Body of pancreas (tissue), 4 donors: Measurements from ENCODE around the gene ZNF513. TPM values are rescaled to one million over a fixed set of nuclear protein-coding genes. Genes with fewer than 3 reads are reported as not detected.

ENCODE experiments used
- ATAC-seq: fragments of 150-250 bp; one replicate; pipeline ENCODE4 v1.9.1; 2016
- DNase-seq, 4 donors: peaks; one replicate each; pipeline ENCODE4 v3.0.0-alpha.2; 2019
- H3K27ac ChIP-seq, 4 donors: fragments of 200-600 bp; sonication (generic); 1 replicate in 3 of 4; 2 replicates in 1 of 4; pipeline versions ENCODE4 v1.5.1 to v1.6.1; 2016 to 2019; ENCODE audit warnings: mild to moderate bottlenecking in 1 of 4, mixed read lengths in 1 of 4, moderate library complexity in 1 of 4
- H3K27me3 ChIP-seq, 2 donors: fragments of 200-600 bp; sonication (generic); one replicate each; pipeline ENCODE4 v1.6.0; 2016; ENCODE audit warnings: mild to moderate bottlenecking in 1 of 2
- H3K36me3 ChIP-seq, 2 donors: fragments of 200-600 bp; sonication (generic); replicated peaks in 1 of 2; 2 replicates each; pipeline ENCODE4 v1.5.1; 2016; ENCODE audit warnings: low read depth in 2 of 2; ENCODE audit not compliant: insufficient read depth in 1 of 2
- H3K4me1 ChIP-seq: fragments of 200-600 bp; sonication (generic); one replicate; pipeline ENCODE4 v1.6.0; 2016
- H3K4me3 ChIP-seq, 2 donors: fragments of 200-600 bp; sonication (generic); 1 replicate in 1 of 2; 2 replicates in 1 of 2; pipeline ENCODE4 v1.5.1; 2016 to 2019
- H3K9me3 ChIP-seq, 3 donors: fragments of 200-600 bp; sonication (generic); 1 replicate in 2 of 3; 2 replicates in 1 of 3; pipeline ENCODE4 v1.5.1; 2016
- POLR2A ChIP-seq, 3 donors: fragments of 450-650 bp; IDR thresholded peaks; one replicate each; pipeline ENCODE4 v1.6.1; 2016; ENCODE audit warnings: antibody characterized with exemption in 3 of 3, mild to moderate bottlenecking in 2 of 3
- WGBS, 2 donors: methylation state at CpG; one replicate each; pipeline ENCODE4 v1.1.5; 2017; 5-methylcytosine and 5-hydroxymethylcytosine counted together
- intact Hi-C: fragments of 100-400 bp; cut with DNase I; formaldehyde crosslinking; loops from one replicate; pipeline ENCODE4 v1.15.1; 2023
- total RNA-seq, 2 donors: library from RNA; depleted of rRNA; stranded (reverse); fragments of >200 nt; gene quantifications; one replicate each; pipeline ENCODE4 v1.1.0, GENCODE V29; 2016
- TF ChIP-seq, protein P1 (sequence below), 7 experiments: fragments of 450-650 bp in 4 of 7; fragments of 200-600 bp in 3 of 7; sonication (generic) in 3 of 7; IDR thresholded peaks; one replicate each; pipeline ENCODE4 v1.5.1; 2016 to 2019; ENCODE audit warnings: antibody characterized with exemption in 7 of 7

The ZNF513 gene
- total RNA-seq, 2 donors from 2014 or later, result 11.7 to 22.1 TPM

DNA sequence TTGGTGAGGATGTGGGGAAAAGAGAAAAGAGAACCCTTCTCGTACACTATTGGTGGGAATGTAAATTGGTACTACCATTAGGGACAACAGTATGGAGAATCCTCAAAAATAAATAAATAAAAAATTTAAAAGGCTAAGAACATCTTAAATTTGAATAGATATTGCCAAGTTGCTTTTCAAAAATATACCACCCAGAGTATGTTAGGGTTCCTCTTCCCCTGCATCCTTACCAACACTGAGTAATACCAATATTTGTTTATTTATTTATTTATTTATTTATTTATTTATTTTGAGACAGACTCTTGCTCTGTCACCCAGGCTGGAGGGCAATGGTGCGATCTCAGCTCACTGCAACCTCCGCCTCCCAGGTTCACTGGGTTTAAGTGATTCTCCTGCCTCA is 42.4 kb upstream of the ZNF513 start:
- intact Hi-C loops, result no loop called here
- WGBS, 2 donors, result 99 to 100% methylated on average over 3 of the region's 3 CpGs

DNA sequence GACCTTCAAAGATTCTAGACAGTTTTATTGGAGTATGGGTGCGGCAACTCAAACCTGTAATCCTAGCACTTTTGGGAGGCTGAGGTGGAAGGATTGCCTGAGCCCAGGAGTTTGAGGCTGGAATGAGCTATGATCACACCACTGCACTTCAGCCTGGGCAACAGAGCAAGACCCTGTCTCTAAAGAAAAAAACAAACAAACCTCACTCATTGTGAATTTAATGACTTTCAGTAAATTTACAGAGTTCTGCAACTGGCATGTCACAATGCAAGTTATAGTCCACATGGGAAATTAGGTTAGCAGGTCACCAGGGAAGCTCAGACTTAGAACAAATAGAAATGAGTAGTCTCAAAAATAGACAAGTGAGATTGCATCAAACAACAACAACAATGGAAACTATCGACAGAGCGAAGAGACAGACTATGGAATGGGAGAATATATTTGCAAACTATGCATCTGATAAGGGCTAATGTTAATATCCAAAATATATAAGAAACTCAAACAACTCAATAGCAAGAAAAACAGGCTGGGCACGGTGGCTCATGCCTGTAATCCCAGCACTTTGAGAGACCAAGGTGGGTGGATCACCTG is 41.2 kb upstream of the ZNF513 start:
- no peaks in the 10 kb centered on the region for H3K36me3 ChIP-seq
- H3K4me1 ChIP-seq, result no peaks in the 10 kb centered on the region
- no peak for ATAC-seq
- H3K4me3 ChIP-seq, result no peak overlapping the region
- 77% methylated on average over 4 of the region's 4 CpGs for WGBS, 2 donors
- no peak for DNase-seq
- H3K27me3 ChIP-seq, result no peaks in the 10 kb centered on the region
- TF ChIP-seq POLR2A (IDR thresholded peaks at IDR 0.05), result no peak
- TF ChIP-seq, protein P1, sequence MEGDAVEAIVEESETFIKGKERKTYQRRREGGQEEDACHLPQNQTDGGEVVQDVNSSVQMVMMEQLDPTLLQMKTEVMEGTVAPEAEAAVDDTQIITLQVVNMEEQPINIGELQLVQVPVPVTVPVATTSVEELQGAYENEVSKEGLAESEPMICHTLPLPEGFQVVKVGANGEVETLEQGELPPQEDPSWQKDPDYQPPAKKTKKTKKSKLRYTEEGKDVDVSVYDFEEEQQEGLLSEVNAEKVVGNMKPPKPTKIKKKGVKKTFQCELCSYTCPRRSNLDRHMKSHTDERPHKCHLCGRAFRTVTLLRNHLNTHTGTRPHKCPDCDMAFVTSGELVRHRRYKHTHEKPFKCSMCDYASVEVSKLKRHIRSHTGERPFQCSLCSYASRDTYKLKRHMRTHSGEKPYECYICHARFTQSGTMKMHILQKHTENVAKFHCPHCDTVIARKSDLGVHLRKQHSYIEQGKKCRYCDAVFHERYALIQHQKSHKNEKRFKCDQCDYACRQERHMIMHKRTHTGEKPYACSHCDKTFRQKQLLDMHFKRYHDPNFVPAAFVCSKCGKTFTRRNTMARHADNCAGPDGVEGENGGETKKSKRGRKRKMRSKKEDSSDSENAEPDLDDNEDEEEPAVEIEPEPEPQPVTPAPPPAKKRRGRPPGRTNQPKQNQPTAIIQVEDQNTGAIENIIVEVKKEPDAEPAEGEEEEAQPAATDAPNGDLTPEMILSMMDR (IDR thresholded peaks at IDR 0.05), result no peak
- H3K27ac ChIP-seq, result no peak overlapping the region
- intact Hi-C loops, result no loop called here
- H3K9me3 ChIP-seq, result no peaks in the 10 kb centered on the region

More for the DNA sequence above, 42.4 kb upstream of the ZNF513 start:
- H3K27me3 ChIP-seq, result no peaks in the 10 kb centered on the region
- TF ChIP-seq, protein P1 (IDR thresholded peaks at IDR 0.05), result no peak
- no peak for TF ChIP-seq POLR2A (IDR thresholded peaks at IDR 0.05)
- DNase-seq, result no peak
- peaks cover 7% of the 10 kb centered on the region for H3K4me1 ChIP-seq
- no peaks in the 10 kb centered on the region for H3K9me3 ChIP-seq
- ATAC-seq, result no peak
- H3K4me3 ChIP-seq, result no peak overlapping the region
- no peak overlapping the region for H3K27ac ChIP-seq
- no peaks in the 10 kb centered on the region for H3K36me3 ChIP-seq

DNA sequence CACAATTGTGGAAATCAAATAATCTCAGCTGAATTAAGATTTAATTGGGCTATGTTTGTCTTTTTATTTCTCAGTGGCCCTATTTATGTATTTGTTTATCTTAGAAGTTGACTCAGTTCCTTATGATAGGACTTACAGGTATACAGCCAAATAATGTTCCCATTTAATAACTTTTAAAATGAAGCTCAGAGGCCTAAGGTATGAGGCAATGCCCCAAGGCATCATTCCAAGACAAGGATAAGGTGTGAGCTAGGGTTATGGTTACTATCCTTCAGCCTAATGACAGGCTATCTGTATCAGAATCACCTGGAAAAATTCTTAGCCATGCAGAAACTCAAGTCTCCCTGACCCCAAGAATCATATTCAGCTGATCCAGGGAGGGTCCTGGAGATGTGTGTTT is 40.5 kb upstream of the ZNF513 start:
- no peak overlapping the region for H3K27ac ChIP-seq
- no peaks in the 10 kb centered on the region for H3K9me3 ChIP-seq
- no peak for TF ChIP-seq POLR2A (IDR thresholded peaks at IDR 0.05)
- TF ChIP-seq, protein P1 (IDR thresholded peaks at IDR 0.05), result no peak
- intact Hi-C loops, result no loop called here
- no peak overlapping the region for H3K4me3 ChIP-seq
- H3K4me1 ChIP-seq, result no peaks in the 10 kb centered on the region
- no peak for DNase-seq
- no peaks in the 10 kb centered on the region for H3K27me3 ChIP-seq
- ATAC-seq, result no peak
- no peaks in the 10 kb centered on the region for H3K36me3 ChIP-seq

DNA sequence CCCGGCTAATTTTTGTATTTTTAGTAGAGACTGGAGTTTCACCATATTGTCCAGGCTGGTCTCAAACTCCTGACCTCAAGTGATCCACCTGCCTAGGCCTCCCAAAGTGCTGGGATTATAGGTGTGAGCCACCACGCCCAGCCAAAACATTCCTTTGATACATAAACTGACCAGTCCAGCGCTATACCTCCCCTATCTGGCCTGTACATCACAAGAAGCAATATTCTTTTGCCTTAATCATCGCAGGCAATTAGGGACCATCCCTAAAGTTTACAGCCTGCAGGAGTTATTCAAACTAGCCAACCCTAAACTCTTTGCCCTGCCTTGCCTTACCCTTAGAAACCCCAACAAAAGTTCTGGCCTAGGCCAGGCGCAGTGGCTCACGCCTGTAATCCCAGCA is 35.6 kb upstream of the ZNF513 start:
- DNase-seq (no peak), ATAC-seq (no peak)
- H3K27ac ChIP-seq, result no peak overlapping the region
- intact Hi-C loops, result no loop called here
- H3K9me3 ChIP-seq, result no peaks in the 10 kb centered on the region
- H3K4me3 ChIP-seq, result no peak overlapping the region
- 87 to 90% methylated on average over 6 of the region's 6 CpGs for WGBS, 2 donors
- no peaks in the 10 kb centered on the region for H3K4me1 ChIP-seq
- TF ChIP-seq POLR2A (IDR thresholded peaks at IDR 0.05), result no peak
- TF ChIP-seq, protein P1 (IDR thresholded peaks at IDR 0.05), result no peak
- no peaks in the 10 kb centered on the region for H3K27me3 ChIP-seq
- H3K36me3 ChIP-seq, result no peaks in the 10 kb centered on the region

DNA sequence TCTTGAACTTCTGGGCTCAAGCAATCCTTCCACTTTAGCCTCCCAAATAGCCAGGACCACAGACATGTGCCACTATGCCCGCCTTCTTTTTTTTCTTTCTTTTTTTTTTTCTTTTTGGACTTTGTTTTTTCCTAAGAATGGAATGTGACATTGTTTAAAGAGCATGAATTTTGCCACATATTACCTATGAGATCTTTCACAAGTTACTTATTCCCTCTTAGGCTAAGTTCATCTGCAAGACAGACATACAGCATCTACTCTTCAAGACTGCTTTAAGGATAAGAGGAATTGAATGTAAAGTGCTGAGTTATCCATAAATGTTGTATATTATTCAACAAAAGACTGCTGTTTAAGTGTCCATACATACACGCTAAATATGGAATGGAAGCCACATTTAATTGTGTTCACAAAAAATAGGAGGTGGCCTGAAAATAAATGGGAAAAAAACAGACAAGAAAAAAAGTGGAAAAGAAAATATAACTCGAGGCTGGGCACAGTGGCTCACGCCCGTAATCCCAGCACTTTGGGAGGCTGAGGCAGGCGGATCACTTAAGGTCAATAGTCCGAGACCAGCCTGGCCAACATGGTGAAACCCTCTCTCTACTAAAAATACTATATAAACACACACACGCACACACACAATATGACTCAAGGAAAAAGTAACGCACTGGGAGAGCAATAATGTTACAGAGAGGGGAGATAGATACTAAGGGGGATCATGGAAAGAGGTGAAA is 32.1 kb upstream of the ZNF513 start:
- ATAC-seq, result no peak
- intact Hi-C loops, result no loop called here

More for the DNA sequence above, 32.1 kb upstream of the ZNF513 start:
- Histone ChIP-seq H3K27ac (no peak overlapping the region), H3K36me3 (no peaks in the 10 kb centered on the region), H3K27me3 (no peaks in the 10 kb centered on the region), H3K4me3 (no peak overlapping the region), H3K9me3 (no peaks in the 10 kb centered on the region), H3K4me1 (peaks cover 16% of the 10 kb centered on the region)
- DNase-seq, result no peak
- TF ChIP-seq, protein P1 (IDR thresholded peaks at IDR 0.05), result no peak
- TF ChIP-seq POLR2A (IDR thresholded peaks at IDR 0.05), result no peak
- 75 to 76% methylated on average over 9 of the region's 9 CpGs for WGBS, 2 donors
